AG09319 (cell line): Measurements from ENCODE around the gene KIF26B.
"Not testable (repeated sequence)": the region's sequence is repeated elsewhere in the genome, so short reads cannot be mapped to it uniquely, and the experiment has no call there.

Experiments used
- DNase-seq: peaks from one replicate; pipeline ENCODE4 v3.0.0-alpha.2; 2010; ENCODE audit warnings: low read depth; ENCODE audit errors: extremely low read depth
- CTCF ChIP-seq: IDR thresholded peaks from 2 replicates; pipeline ENCODE4 v1.5.1; 2011; ENCODE audit warnings: low read depth, mild to moderate bottlenecking, inconsistent platforms, low read length, moderate library complexity

KIF26B gene

GRCh38 chr1:245716561-245716960 lies 561.8 kb downstream of the KIF26B start:
- no peak for DNase-seq
- no peak for TF ChIP-seq CTCF

GRCh38 chr1:245717611-245718010 lies 562.8 kb downstream of the KIF26B start:
- no peak for DNase-seq

DNA sequence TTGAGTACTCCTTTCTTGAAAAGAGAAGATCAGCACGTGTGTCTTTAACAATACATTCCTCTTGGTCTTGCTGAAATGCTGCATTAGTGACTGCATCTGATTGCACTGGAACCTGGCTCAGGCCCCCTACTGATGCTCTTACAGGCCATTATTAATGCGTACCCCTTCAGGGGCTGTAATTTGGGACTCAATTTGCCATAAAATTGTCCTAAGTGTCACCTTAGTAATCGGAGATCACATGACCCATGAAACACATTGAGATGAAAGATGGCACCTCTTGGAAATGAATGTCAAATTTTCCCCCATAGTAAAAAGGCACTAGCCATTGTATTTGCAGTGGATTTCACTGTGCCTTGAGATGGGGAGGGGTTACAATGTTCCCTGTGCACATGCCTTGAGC lies 563.3 kb downstream of the KIF26B start:
- no peak for DNase-seq
- no peak for TF ChIP-seq CTCF

More at GRCh38 chr1:245717611-245718010, 562.8 kb downstream of the KIF26B start:
- no peak for TF ChIP-seq CTCF

DNA sequence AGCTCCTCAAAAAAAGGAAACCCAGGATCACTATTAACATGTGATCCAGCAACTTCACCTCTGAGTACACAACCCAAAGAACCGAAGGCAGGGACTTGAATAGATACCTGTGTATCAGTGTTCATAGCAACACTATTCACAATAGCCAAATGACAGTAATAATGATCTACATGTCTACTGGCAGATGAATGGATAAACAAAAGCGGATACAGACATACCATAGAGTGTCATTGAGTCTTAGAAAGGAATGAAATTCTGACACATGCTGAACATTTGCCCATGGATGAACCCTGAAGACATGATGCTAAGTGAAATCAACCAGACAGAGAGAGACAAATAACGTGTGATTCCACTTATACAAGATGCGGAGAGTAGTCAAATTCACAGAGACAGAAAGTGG lies 564.2 kb downstream of the KIF26B start:
- no peak for TF ChIP-seq CTCF
- DNase-seq, result no peak

DNA sequence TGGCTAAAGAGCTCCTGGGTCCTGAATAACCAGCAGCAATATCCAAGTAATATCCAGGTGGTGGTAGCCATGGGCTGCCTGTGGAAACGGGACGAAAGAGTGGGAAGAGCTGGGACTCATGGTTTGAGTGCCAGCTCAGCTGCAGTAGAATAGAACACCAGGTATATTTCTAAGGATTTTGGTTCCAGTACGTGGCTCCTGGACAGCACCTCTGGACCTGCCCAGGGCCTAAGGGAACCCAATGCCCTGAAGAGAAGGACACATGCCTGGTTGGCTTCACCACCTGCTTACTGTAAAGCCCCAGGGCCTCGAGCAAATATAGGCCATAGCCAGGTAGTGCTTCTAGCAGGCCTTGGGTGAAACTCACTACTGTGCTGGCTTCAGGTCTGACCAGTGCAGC lies 566.7 kb downstream of the KIF26B start:
- TF ChIP-seq CTCF, result no peak

DNA sequence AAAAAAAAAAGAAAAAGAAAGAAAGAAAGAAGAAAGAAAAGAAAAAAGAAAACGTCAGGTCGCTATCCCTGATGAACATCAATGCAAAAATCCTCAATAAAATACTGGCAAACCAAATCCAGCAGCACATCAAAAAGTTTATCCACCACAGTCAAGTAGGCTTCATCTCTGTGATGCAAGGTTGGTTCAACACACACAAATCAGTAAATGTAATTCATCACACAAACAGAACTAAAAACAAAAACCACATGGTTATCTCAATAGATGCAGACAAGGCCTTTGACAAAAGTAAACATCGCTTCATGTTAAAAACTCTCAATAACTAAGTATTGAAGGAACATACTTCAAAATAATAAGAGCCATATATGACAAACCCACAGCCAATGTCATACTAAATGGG lies 573.2 kb downstream of the KIF26B start:
- not testable (repeated sequence) for DNase-seq

More for the DNA sequence above, 566.7 kb downstream of the KIF26B start:
- DNase-seq, result no peak

DNA sequence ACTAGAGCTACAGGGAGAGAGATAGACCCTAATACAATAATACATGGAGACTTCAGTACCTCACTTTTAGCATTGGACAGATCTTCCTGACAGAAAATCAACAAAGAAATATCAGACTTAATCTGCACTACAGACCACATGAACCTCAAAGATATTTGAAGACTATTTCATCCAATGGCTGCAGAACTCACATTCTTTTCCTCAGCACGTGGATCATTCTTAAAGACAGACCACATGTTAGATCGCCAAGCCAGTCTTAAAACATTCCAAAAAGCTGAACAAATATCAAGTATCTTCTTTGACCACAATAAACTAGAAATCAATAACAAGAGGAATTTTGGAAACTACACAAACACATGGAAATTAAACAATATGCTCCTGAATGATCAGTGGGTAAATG lies 576.0 kb downstream of the KIF26B start:
- TF ChIP-seq CTCF, result no peak
- no peak for DNase-seq

DNA sequence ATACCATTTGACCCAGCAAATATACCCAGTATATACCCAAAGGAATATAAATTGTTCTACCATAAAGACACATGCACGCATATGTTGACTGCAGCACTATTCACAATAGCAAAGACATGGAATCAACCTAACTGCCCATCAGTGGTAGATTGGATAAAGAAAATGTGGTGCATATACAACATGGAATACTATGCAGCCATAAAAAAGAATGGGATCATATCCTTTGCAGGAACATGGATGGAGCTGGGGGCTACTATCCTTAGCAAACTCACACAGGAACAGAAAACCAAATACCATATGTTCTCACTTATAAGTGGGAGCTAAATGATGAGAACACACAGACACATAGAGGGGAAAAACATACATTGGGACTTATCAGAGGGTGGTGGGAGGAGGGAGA lies 585.6 kb downstream of the KIF26B start:
- DNase-seq, result not testable (repeated sequence)

GRCh38 chr1:245742896-245743295 lies 588.1 kb downstream of the KIF26B start:
- no peak for TF ChIP-seq CTCF
- DNase-seq, result no peak
